ENCODE measurements around the gene ABCF1. TPM values are rescaled to one million over a fixed set of nuclear protein-coding genes. Genes with fewer than 3 reads are reported as not detected.

ABCF1 gene
- total RNA-seq, 1 experiment from 2014 or later: 101 TPM

- Mint-ChIP-seq H3K9me3 (no peaks in the 10 kb centered on the region), H3K4me3 (no peak overlapping the region), H3K27me3 (ENCODE audit: low read depth) (no peaks in the 10 kb centered on the region), H3K4me1 (peaks cover 10% of the 10 kb centered on the region), H3K27ac (no peak overlapping the region), H3K36me3 (peaks cover 8% of the 10 kb centered on the region)
- no peak for TF ChIP-seq CBFB (CRISPR knock-in tag; IDR thresholded peaks at IDR 0.05; ENCODE audit: low read depth)
- TF ChIP-seq NR2C2 (CRISPR knock-in tag; IDR thresholded peaks at IDR 0.05): no peak
- TF ChIP-seq RORB (CRISPR knock-in tag; IDR thresholded peaks at IDR 0.05): no peak
- TF ChIP-seq, protein P1, sequence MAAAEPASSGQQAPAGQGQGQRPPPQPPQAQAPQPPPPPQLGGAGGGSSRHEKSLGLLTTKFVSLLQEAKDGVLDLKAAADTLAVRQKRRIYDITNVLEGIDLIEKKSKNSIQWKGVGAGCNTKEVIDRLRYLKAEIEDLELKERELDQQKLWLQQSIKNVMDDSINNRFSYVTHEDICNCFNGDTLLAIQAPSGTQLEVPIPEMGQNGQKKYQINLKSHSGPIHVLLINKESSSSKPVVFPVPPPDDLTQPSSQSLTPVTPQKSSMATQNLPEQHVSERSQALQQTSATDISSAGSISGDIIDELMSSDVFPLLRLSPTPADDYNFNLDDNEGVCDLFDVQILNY (CRISPR knock-in tag; IDR thresholded peaks at IDR 0.05): no peak
- TF ChIP-seq HMGA2 (CRISPR knock-in tag; IDR thresholded peaks at IDR 0.05): no peak
- TF ChIP-seq, protein P2, sequence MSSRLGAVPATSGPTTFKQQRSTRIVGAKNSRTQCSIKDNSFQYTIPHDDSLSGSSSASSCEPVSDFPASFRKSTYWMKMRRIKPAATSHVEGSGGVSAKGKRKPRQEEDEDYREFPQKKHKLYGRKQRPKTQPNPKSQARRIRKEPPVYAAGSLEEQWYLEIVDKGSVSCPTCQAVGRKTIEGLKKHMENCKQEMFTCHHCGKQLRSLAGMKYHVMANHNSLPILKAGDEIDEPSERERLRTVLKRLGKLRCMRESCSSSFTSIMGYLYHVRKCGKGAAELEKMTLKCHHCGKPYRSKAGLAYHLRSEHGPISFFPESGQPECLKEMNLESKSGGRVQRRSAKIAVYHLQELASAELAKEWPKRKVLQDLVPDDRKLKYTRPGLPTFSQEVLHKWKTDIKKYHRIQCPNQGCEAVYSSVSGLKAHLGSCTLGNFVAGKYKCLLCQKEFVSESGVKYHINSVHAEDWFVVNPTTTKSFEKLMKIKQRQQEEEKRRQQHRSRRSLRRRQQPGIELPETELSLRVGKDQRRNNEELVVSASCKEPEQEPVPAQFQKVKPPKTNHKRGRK (CRISPR knock-in tag; IDR thresholded peaks at IDR 0.05; ENCODE audit: borderline replicate concordance): no peak
- no peak for TF ChIP-seq ZNF416 (CRISPR knock-in tag; IDR thresholded peaks at IDR 0.05)
- TF ChIP-seq ZNF671 (CRISPR knock-in tag; IDR thresholded peaks at IDR 0.05): no peak
- DNase-seq (ENCODE audit: low spot score) (no peak), ATAC-seq (no peak)
- CTCF ChIA-PET: interaction anchor here (1.1 to 5.9 kb wide), 10 partner anchors 9 to 90 kb away, joined by 3 to 212 read pairs (median 11); no protein-coding TSS in a partner anchor
- POLR2A ChIA-PET: no interaction called here
Measured at GRCh38 chr6:30543821-30544220, 27.4 kb upstream of the ABCF1 start.

- POLR2A ChIA-PET: interaction anchor here (0.6 kb wide), 1 partner anchor 119 kb away, joined by 7 read pairs; no protein-coding TSS in a partner anchor
- H3K27me3 Mint-ChIP-seq (ENCODE audit: low read depth): no peaks in the 10 kb centered on the region
- CTCF ChIA-PET: interaction anchor here (0.5 to 5.9 kb wide), 44 partner anchors 8 to 543 kb away, joined by 3 to 212 read pairs (median 5); partner anchors contain the start of genes ABCF1, DHX16, GNL1 and MDC1
- no peak overlapping the region; the same call in 1 of the 2 replicates for H3K27ac Mint-ChIP-seq
- no peaks in the 10 kb centered on the region for H3K9me3 Mint-ChIP-seq
- H3K4me1 Mint-ChIP-seq: peaks cover 10% of the 10 kb centered on the region
- DNase-seq (ENCODE audit: low spot score): no peak
- H3K4me3 Mint-ChIP-seq: no peak overlapping the region
- peak; percentile 75 for ATAC-seq
- TF ChIP-seq, protein P3, sequence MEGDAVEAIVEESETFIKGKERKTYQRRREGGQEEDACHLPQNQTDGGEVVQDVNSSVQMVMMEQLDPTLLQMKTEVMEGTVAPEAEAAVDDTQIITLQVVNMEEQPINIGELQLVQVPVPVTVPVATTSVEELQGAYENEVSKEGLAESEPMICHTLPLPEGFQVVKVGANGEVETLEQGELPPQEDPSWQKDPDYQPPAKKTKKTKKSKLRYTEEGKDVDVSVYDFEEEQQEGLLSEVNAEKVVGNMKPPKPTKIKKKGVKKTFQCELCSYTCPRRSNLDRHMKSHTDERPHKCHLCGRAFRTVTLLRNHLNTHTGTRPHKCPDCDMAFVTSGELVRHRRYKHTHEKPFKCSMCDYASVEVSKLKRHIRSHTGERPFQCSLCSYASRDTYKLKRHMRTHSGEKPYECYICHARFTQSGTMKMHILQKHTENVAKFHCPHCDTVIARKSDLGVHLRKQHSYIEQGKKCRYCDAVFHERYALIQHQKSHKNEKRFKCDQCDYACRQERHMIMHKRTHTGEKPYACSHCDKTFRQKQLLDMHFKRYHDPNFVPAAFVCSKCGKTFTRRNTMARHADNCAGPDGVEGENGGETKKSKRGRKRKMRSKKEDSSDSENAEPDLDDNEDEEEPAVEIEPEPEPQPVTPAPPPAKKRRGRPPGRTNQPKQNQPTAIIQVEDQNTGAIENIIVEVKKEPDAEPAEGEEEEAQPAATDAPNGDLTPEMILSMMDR (IDR thresholded peaks at IDR 0.05): peak; percentile 71
- no peak for TF ChIP-seq ZNF416 (CRISPR knock-in tag; IDR thresholded peaks at IDR 0.05)
- H3K36me3 Mint-ChIP-seq: peaks cover 15% of the 10 kb centered on the region
Measured at GRCh38 chr6:30544666-30545272, 26.5 kb upstream of the ABCF1 start.

DNA sequence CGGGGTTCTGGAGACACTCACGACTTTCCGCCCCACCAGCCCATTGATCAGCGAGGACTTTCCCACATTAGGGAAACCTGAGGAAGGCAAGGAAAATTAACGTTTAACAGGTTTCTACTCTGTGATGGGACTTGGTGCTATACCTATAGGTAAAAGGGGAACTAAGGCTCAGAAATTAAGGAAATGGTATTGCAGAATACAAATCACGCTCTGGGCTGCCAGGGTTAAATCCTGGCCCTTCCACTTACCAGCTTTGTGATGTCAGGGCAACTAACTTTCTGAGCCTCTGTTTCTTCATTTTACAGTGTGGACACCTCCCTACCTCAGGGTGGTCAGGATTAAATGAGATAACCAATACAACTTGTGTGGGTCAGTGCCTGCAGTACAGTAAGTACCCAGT lies 23.8 kb upstream of the ABCF1 start:
- POLR2A ChIA-PET: no interaction called here
- no peaks in the 10 kb centered on the region for H3K27me3 Mint-ChIP-seq (ENCODE audit: low read depth)
- H3K4me3 Mint-ChIP-seq: no peak overlapping the region
- H3K9me3 Mint-ChIP-seq: no peaks in the 10 kb centered on the region
- H3K27ac Mint-ChIP-seq: no peak overlapping the region
- peaks cover 31% of the 10 kb centered on the region for H3K36me3 Mint-ChIP-seq
- peaks cover 2% of the 10 kb centered on the region for H3K4me1 Mint-ChIP-seq
- DNase-seq (ENCODE audit: low spot score) (no peak), ATAC-seq (no peak)
- CTCF ChIA-PET: no interaction called here
- TF ChIP-seq GABPB1 (CRISPR knock-in tag; IDR thresholded peaks at IDR 0.05) (no peak), ZNF423 (CRISPR knock-in tag; IDR thresholded peaks at IDR 0.05) (no peak), KAT7 (CRISPR knock-in tag; IDR thresholded peaks at IDR 0.05; ENCODE audit: borderline replicate concordance) (no peak), ZBTB21 (CRISPR knock-in tag; IDR thresholded peaks at IDR 0.05; ENCODE audit: borderline replicate concordance) (no peak), NR3C1 (CRISPR knock-in tag; conservative IDR thresholded peaks at IDR 0.05; ENCODE audit: low read depth) (no peak), SMAD3 (CRISPR knock-in tag; IDR thresholded peaks at IDR 0.05; ENCODE audit: borderline replicate concordance) (no peak), ZNF671 (CRISPR knock-in tag; IDR thresholded peaks at IDR 0.05) (no peak), RORB (CRISPR knock-in tag; IDR thresholded peaks at IDR 0.05) (no peak), OVOL2 (CRISPR knock-in tag; IDR thresholded peaks at IDR 0.05; ENCODE audit: borderline replicate concordance) (no peak), ETV6 (CRISPR knock-in tag; IDR thresholded peaks at IDR 0.05) (no peak), SMAD4 (CRISPR knock-in tag; IDR thresholded peaks at IDR 0.05) (no peak), GRHL2 (CRISPR knock-in tag; IDR thresholded peaks at IDR 0.05; ENCODE audit: insufficient replicate concordance, severe bottlenecking) (no peak), EMX1 (CRISPR knock-in tag; IDR thresholded peaks at IDR 0.05) (no peak)
- TF ChIP-seq, protein P4, sequence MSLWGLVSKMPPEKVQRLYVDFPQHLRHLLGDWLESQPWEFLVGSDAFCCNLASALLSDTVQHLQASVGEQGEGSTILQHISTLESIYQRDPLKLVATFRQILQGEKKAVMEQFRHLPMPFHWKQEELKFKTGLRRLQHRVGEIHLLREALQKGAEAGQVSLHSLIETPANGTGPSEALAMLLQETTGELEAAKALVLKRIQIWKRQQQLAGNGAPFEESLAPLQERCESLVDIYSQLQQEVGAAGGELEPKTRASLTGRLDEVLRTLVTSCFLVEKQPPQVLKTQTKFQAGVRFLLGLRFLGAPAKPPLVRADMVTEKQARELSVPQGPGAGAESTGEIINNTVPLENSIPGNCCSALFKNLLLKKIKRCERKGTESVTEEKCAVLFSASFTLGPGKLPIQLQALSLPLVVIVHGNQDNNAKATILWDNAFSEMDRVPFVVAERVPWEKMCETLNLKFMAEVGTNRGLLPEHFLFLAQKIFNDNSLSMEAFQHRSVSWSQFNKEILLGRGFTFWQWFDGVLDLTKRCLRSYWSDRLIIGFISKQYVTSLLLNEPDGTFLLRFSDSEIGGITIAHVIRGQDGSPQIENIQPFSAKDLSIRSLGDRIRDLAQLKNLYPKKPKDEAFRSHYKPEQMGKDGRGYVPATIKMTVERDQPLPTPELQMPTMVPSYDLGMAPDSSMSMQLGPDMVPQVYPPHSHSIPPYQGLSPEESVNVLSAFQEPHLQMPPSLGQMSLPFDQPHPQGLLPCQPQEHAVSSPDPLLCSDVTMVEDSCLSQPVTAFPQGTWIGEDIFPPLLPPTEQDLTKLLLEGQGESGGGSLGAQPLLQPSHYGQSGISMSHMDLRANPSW (CRISPR knock-in tag; conservative IDR thresholded peaks at IDR 0.05; ENCODE audit: low read depth): no peak
- TF ChIP-seq, protein P5, sequence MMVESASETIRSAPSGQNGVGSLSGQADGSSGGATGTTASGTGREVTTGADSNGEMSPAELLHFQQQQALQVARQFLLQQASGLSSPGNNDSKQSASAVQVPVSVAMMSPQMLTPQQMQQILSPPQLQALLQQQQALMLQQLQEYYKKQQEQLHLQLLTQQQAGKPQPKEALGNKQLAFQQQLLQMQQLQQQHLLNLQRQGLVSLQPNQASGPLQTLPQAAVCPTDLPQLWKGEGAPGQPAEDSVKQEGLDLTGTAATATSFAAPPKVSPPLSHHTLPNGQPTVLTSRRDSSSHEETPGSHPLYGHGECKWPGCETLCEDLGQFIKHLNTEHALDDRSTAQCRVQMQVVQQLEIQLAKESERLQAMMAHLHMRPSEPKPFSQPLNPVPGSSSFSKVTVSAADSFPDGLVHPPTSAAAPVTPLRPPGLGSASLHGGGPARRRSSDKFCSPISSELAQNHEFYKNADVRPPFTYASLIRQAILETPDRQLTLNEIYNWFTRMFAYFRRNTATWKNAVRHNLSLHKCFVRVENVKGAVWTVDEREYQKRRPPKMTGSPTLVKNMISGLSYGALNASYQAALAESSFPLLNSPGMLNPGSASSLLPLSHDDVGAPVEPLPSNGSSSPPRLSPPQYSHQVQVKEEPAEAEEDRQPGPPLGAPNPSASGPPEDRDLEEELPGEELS (CRISPR knock-in tag; IDR thresholded peaks at IDR 0.05): no peak
